PC-3 (cell line): Measurements from ENCODE around the gene NMRK2. TPM values are rescaled to one million over a fixed set of nuclear protein-coding genes. Genes with fewer than 3 reads are reported as not detected.

Experiments used
- ATAC-seq: fragments of 200-7000 bp; cut with Tn5 transposase; 2 replicates; pipeline ENCODE4 v1.9.1; 2020; ENCODE audit warnings: mild to moderate bottlenecking, moderate library complexity
- BruUV-seq: library from RNA; stranded (reverse); fragments of 400-500 nt; replicated peaks from 2 replicates; lab custom pipeline; 2021; lab: Mats Ljungman, UMichigan
- CTCF ChIA-PET: fragments of 300-600 bp; sonication (Branson Sonifier 250); formaldehyde crosslinking; loops from one replicate; lab custom pipeline; 2022; ENCODE audit warnings: antibody characterized with exemption; lab: Charles Lee
- POLR2A ChIA-PET: fragments of 300-600 bp; sonication (Branson Sonifier 250); formaldehyde crosslinking; loops from one replicate; lab custom pipeline; 2022; ENCODE audit warnings: antibody characterized with exemption; ENCODE audit not compliant: unreplicated experiment; lab: Charles Lee
- DNase-seq: peaks from one replicate; pipeline ENCODE4 v3.0.0-alpha.2; 2015
- H2AFZ ChIP-seq: fragments of 300-600 bp; sonication (generic); 2 replicates; pipeline ENCODE4 v1.6.0; 2016; ENCODE audit warnings: antibody characterized with exemption, low read length
- H3F3A ChIP-seq: fragments of 300-600 bp; sonication (generic); one replicate; pipeline ENCODE4 v1.6.0; 2017; ENCODE audit warnings: antibody characterized with exemption, low read length, control low read depth, mild to moderate bottlenecking; ENCODE audit not compliant: unreplicated experiment
- H3K27ac ChIP-seq: fragments of 300-600 bp; sonication (generic); 2 replicates; pipeline ENCODE4 v1.5.1; 2016; ENCODE audit warnings: mild to moderate bottlenecking, low read length
- H3K27me3 ChIP-seq: fragments of 300-600 bp; sonication (generic); 2 replicates; pipeline ENCODE4 v1.6.1; 2016; ENCODE audit warnings: low read length, mixed read lengths
- H3K36me3 ChIP-seq: fragments of 300-600 bp; sonication (generic); 2 replicates; pipeline ENCODE4 v1.6.1; 2016; ENCODE audit warnings: low read depth, mixed run types, low read length, mixed read lengths
- H3K4me1 ChIP-seq: fragments of 300-600 bp; sonication (generic); 2 replicates; pipeline ENCODE4 v1.5.1; 2016; ENCODE audit warnings: low read length; ENCODE audit not compliant: insufficient read depth
- H3K4me2 ChIP-seq: fragments of 300-600 bp; sonication (generic); 2 replicates; pipeline ENCODE4 v1.6.0; 2016; ENCODE audit warnings: low read length
- H3K4me3 ChIP-seq: fragments of 300-600 bp; sonication (generic); 2 replicates; pipeline ENCODE4 v1.5.1; 2016; ENCODE audit warnings: mild to moderate bottlenecking, low read length, mixed read lengths
- H3K79me2 ChIP-seq: fragments of 300-600 bp; sonication (generic); 2 replicates; pipeline ENCODE4 v1.6.1; 2017; ENCODE audit warnings: low read length, mixed read lengths
- H3K9ac ChIP-seq: fragments of 300-600 bp; sonication (generic); 2 replicates; pipeline ENCODE4 v1.6.0; 2016; ENCODE audit warnings: mild to moderate bottlenecking, low read length
- H3K9me2 ChIP-seq: fragments of 300-600 bp; sonication (generic); replicated peaks from 2 replicates; pipeline ENCODE4 v1.6.1; 2016; ENCODE audit warnings: mixed run types, low read length, mixed read lengths
- H3K9me3 ChIP-seq: fragments of 300-600 bp; sonication (generic); 2 replicates; pipeline ENCODE4 v1.6.1; 2016; ENCODE audit warnings: low read length, mixed read lengths
- H4K20me1 ChIP-seq: fragments of 300-600 bp; sonication (generic); 2 replicates; pipeline ENCODE4 v1.6.1; 2016; ENCODE audit warnings: low read length, mixed read lengths
- CTCF ChIP-seq: fragments of 300-600 bp; sonication (generic); conservative IDR thresholded peaks from 2 replicates; pipeline ENCODE4 v1.5.1; 2017; ENCODE audit warnings: antibody characterized with exemption, low read depth, mild to moderate bottlenecking, low read length
- EZH2 ChIP-seq: fragments of 300-600 bp; sonication (generic); IDR thresholded peaks from one replicate; pipeline ENCODE4 v1.6.1; 2017; ENCODE audit warnings: antibody characterized with exemption, mild to moderate bottlenecking, low read length; ENCODE audit not compliant: unreplicated experiment
- EZH2phosphoT487 ChIP-seq: fragments of 300-600 bp; sonication (generic); IDR thresholded peaks from 2 replicates; pipeline ENCODE4 v1.6.1; 2018; ENCODE audit warnings: mild to moderate bottlenecking, antibody characterized with exemption, low read length, borderline replicate concordance
- intact Hi-C: fragments of 100-400 bp; cut with micrococcal nuclease; formaldehyde crosslinking; loops from 2 replicates; pipeline ENCODE4 v1.9.0; 2023
- total RNA-seq: library from RNA; depleted of rRNA; stranded (reverse); fragments of >200 nt; gene quantifications from 2 replicates; pipeline ENCODE4 v1.2.3, GENCODE V29; 2014

NMRK2 gene
- total RNA-seq, 1 experiment from 2014 or later, result not detected

- Histone ChIP-seq H3K4me3 (peak overlapping the region; percentile 97), H4K20me1 (peaks cover 37% of the 10 kb centered on the region), H3K36me3 (peaks cover 34% of the 10 kb centered on the region), H3F3A (peaks cover 4% of the 10 kb centered on the region), H2AFZ (peak overlapping the region; percentile 88), H3K4me2 (peak overlapping the region; percentile 99), H3K79me2 (peaks cover 39% of the 10 kb centered on the region), H3K4me1 (peaks cover 20% of the 10 kb centered on the region), H3K27me3 (no peaks in the 10 kb centered on the region), H3K9me3 (no peaks in the 10 kb centered on the region), H3K27ac (peak overlapping the region; percentile 17), H3K9ac (peak overlapping the region; percentile 12; the same call in 1 of the 2 replicates), H3K9me2 (no peaks in the 10 kb centered on the region)
- ATAC-seq (peak; percentile 44), DNase-seq (peak; percentile 74)
- no TSS peak for BruUV-seq
- CTCF ChIA-PET, result no interaction called here
- TF ChIP-seq CTCF, result peak; percentile 62
- no peak for TF ChIP-seq EZH2
- intact Hi-C loops, result loop anchor here (5.0 kb wide), 2 partner anchors 216 to 224 kb away; partner anchors contain the start of genes APBA3 and MRPL54
- POLR2A ChIA-PET, result no interaction called here
Observed at GRCh38 chr19:3986260-3987041, 53.6 kb downstream of the NMRK2 start.

GRCh38 chr19:3987619-3988371 is 54.9 kb downstream of the NMRK2 start:
- H3K9ac ChIP-seq, result no peak overlapping the region
- no TSS peak for BruUV-seq

More at GRCh38 chr19:3987619-3988371, 54.9 kb downstream of the NMRK2 start:
- Histone ChIP-seq H3K4me2 (peak overlapping the region; percentile 99), H2AFZ (peak overlapping the region; percentile 88), H3F3A (peaks cover 4% of the 10 kb centered on the region), H3K27me3 (no peaks in the 10 kb centered on the region), H3K4me1 (peaks cover 20% of the 10 kb centered on the region), H3K27ac (no peak overlapping the region), H3K4me3 (peak overlapping the region; percentile 97), H3K36me3 (peaks cover 21% of the 10 kb centered on the region), H4K20me1 (peaks cover 24% of the 10 kb centered on the region), H3K9me2 (no peaks in the 10 kb centered on the region), H3K79me2 (peaks cover 25% of the 10 kb centered on the region), H3K9me3 (no peaks in the 10 kb centered on the region)
- peak; percentile 30 for ATAC-seq
- TF ChIP-seq EZH2phosphoT487, result no peak
- no peak for TF ChIP-seq EZH2
- TF ChIP-seq CTCF, result peak; percentile 61
- intact Hi-C loops, result loop anchor here (5.0 kb wide), 2 partner anchors 215 to 225 kb away; partner anchors contain the start of genes APBA3 and MRPL54
- POLR2A ChIA-PET, result interaction anchor here (0.6 kb wide), 1 partner anchor 225 kb away, joined by 4 read pairs; no protein-coding TSS in a partner anchor
- peak; percentile 87 for DNase-seq
- CTCF ChIA-PET, result interaction anchor here (0.6 to 0.7 kb wide), 12 partner anchors 12 to 879 kb away, joined by 3 to 21 read pairs (median 9); partner anchors contain the start of gene PLIN3
